NCI-H2029 (cell line): Measurements from ENCODE around the gene FAH.
"Not testable (repeated sequence)": the region's sequence is repeated elsewhere in the genome, so short reads cannot be mapped to it uniquely, and the experiment has no call there.

ENCODE experiments used
- DNase-seq: peaks from one replicate; lab custom pipeline; 2025; lab: John Stamatoyannopoulos, UW

The FAH gene

GRCh38 chr15:80151576-80151975 lies 1.2 kb upstream of the FAH start:
- no peak for DNase-seq

GRCh38 chr15:80152180-80152895 lies 461 bp upstream of the FAH start:
- peak; percentile 64 for DNase-seq

- DNase-seq, result no peak
Measured at GRCh38 chr15:80153900-80154299, 1.1 kb downstream of the FAH start.

- DNase-seq, result no peak
Measured at GRCh38 chr15:80154336-80154735, 1.5 kb downstream of the FAH start.

- no peak for DNase-seq
Measured at GRCh38 chr15:80155001-80155377, 2.2 kb downstream of the FAH start.

- DNase-seq, result not testable (repeated sequence)
Measured at GRCh38 chr15:80155378-80156175, 2.8 kb downstream of the FAH start.

GRCh38 chr15:80156176-80156720 lies 3.4 kb downstream of the FAH start:
- DNase-seq, result no peak

GRCh38 chr15:80157215-80157614 lies 4.4 kb downstream of the FAH start:
- no peak for DNase-seq

- no peak for DNase-seq
Measured at GRCh38 chr15:80159301-80159700, 6.5 kb downstream of the FAH start.

GRCh38 chr15:80159811-80160569 lies 7.2 kb downstream of the FAH start:
- no peak for DNase-seq

- no peak for DNase-seq
Measured at GRCh38 chr15:80160570-80161156, 7.9 kb downstream of the FAH start.

- DNase-seq, result no peak
Measured at GRCh38 chr15:80161468-80162016, 8.7 kb downstream of the FAH start.

- no peak for DNase-seq
Measured at GRCh38 chr15:80162059-80162554, 9.3 kb downstream of the FAH start.

- no peak for DNase-seq
Measured at GRCh38 chr15:80163217-80163616, 10.4 kb downstream of the FAH start.

GRCh38 chr15:80163897-80164296 lies 11.1 kb downstream of the FAH start:
- no peak for DNase-seq

GRCh38 chr15:80167936-80168335 lies 15.1 kb downstream of the FAH start:
- DNase-seq, result no peak

GRCh38 chr15:80168421-80168820 lies 15.6 kb downstream of the FAH start:
- DNase-seq, result no peak

GRCh38 chr15:80169768-80170357 lies 17.1 kb downstream of the FAH start:
- DNase-seq, result no peak

- no peak for DNase-seq
Measured at GRCh38 chr15:80170596-80170995, 17.8 kb downstream of the FAH start.

- DNase-seq, result no peak
Measured at GRCh38 chr15:80171787-80172186, 19.0 kb downstream of the FAH start.

- no peak for DNase-seq
Measured at GRCh38 chr15:80172401-80172800, 19.6 kb downstream of the FAH start.
